Measurements from ENCODE around the gene TPRA1.
A peak's percentile ranks its signal among the peaks of the same experiment; 100 is the strongest.

Gene TPRA1

DNA sequence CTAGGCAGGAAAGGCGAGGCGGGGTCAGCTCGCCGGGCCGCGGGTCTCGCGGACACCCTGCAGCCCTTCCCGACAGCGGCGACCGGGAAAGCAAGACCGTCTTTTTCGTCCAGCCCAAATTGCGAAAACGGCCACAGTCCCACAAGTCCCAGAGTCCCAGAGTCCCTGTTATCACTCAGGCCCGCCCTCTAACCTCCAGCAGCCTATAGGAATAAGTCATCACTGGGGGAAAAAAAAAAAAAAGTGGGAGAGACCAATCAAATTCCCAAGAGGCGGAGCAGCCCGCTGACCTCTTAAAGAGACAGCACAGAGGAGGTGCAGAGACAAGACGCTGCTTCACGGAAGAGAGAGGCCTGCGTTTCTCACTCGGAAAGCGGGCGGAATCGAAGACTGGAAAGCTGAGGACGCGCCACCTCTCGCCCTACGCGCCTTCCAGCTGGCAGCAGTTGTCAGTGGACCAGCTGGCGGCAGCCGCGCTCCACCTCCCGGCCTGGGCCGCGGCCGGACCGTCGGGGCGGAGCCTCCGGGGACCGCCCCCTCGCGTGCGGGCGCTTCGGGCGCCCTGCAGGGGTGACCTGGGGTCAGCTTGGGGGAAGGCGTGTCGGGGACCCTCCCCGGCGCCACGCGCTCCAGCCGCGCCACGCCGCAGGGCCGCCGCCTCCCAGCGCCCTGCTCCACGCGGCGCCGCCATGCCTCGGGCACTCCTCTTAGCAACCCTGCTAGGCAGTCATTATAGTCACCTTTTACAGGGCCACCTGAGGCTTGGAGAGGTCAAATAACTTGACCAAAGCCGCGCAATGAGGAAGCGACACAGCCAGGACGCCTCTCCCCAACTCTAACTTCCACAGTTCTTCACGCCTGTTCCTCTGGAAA, at the start of gene TPRA1:
Gene TPRA1 (minus strand): TSS at position 141 of the 873 bp plus-strand sequence. CDS start 10,587 bp downstream, outside the sequence.
- peak; percentile 97 for DNase-seq

DNA sequence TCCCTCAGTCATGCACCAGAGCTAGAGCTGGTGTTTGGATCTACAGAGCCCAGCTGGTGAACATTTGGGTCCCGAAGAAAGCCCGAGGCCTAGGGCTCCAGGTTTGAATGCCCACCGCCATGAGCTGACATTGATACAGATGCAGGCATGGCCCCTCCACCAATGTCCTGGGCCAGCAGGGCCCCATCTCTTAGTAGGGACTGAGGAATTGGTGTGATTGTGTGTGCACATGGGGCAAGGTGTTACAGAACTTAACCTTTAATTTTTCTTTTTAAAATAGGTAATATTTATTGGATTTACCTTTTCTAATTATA, 49.5 kb upstream of the TPRA1 start:
- no peak for DNase-seq

DNA sequence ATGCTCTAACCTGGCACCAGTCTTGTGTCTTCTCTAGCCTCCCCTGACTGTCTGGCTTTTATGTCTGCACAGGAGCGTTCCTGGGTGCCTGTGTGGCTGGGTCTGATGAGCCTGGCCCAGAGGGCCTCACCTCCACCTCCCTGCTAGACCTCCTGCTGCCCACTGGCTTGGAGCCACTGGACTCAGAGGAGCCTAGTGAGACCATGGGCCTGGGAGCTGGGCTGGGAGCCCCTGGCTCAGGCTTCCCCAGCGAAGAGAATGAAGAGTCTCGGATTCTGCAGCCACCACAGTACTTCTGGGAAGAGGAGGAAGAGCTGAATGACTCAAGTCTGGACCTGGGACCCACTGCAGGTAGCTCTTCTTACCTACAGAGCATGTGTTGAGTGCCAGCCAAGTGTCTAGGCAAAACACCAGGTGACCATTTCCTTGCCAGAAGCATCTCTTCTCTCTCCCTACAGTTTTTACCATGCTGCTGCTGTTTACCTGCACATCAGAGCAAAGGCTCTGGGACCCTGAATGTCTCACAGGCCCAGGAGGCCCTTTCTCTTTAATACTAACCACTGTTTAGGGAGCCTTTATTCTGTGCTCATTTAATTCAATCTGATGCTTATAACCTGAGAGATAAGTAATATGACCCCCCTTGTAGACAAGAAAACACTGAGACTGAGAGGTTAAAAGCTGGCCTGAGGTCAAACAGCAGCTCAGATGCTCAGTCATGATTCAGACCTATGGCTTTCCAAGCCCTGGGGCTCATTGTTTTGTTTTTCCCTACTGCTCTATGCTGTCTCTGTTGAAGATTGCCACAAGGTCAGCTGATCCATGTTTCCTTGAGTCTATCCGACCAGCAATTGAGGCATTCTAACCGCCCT, 48.9 kb upstream of the TPRA1 start:
- no peak for DNase-seq

GRCh38 chr3:127637971-127638370, 47.4 kb upstream of the TPRA1 start:
- no peak for DNase-seq

DNA sequence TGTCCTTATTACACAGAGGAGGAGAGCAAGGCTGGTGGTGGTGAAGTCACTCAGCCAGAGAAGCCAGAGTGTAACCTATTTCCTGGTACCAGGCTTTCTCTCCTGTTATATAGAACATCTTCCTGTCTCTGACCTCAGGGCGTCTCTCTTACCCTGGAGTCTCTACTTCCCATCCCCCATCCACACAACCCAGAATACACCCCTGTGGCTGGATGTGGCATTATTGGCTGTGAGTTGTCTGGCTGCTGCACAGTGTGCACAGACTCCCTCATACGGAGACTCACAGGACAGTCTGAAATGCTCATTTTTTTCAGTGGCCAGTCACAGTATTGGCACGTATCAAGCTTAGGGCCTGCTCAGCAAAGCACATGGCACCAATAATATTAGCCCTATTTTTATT, 47.0 kb upstream of the TPRA1 start:
- DNase-seq, result no peak

DNA sequence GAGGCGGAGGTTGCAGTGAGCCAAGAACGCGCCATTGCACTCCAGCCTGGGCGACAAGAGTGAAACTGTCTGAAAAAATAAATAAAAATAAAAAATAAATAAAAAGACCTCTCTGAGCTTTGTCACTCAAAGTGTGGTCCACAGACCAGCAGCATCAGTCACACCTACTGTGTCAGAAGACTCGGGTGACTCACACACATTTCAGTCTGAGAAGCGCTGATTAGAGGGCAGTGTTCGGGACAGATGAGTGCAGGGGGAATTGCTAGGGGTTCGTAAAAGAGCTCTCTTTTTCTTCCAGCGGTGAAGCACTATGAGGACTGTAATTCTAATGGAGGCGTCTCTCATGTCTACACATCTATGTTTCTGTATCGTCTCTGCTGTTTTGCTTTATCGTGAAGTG, 44.1 kb upstream of the TPRA1 start:
- DNase-seq, result no peak

GRCh38 chr3:127632035-127632820, 41.7 kb upstream of the TPRA1 start:
- no peak for DNase-seq

DNA sequence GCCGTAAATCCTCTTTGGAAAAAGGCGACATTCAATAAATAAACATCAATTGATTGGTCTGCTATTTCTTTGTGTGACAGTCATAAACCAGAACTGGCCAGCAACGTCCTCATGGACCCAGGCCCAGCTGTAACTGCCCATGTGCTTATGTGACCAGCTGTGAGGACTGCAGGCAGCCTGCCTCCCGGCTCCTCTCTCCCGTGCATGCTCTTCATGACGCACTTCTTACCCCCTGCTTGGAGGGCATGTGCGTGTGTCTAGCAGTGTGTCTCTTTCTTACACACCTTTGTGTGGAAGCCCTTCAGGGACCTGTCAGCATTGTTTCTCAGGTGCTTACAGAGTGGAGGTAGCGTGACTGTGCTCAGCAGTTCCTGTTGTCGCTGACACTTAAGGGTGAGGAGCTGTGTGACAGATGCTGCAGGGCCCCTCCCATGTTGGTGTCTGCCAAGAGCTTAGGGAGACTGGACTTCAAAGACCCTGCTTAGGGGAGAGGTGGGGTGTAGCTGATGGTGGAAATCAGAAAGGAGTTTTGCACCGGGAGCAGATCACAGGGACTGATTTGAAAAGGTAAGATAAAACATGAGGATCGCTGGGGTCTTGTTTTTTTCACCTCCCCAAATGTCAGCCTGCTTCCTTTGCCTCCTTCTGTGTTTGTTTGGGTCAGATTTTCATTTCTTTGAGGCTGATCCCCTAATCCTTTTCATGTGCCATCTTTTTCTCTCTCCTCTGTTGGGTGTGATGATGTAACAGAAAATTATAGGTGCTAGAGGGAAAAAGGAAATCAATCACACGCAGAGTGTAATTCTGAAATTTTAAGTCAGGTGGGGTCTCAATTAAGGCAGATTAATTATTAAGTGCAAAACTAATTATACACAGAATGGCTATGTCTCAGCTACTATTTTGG, 40.5 kb upstream of the TPRA1 start:
- no peak for DNase-seq

DNA sequence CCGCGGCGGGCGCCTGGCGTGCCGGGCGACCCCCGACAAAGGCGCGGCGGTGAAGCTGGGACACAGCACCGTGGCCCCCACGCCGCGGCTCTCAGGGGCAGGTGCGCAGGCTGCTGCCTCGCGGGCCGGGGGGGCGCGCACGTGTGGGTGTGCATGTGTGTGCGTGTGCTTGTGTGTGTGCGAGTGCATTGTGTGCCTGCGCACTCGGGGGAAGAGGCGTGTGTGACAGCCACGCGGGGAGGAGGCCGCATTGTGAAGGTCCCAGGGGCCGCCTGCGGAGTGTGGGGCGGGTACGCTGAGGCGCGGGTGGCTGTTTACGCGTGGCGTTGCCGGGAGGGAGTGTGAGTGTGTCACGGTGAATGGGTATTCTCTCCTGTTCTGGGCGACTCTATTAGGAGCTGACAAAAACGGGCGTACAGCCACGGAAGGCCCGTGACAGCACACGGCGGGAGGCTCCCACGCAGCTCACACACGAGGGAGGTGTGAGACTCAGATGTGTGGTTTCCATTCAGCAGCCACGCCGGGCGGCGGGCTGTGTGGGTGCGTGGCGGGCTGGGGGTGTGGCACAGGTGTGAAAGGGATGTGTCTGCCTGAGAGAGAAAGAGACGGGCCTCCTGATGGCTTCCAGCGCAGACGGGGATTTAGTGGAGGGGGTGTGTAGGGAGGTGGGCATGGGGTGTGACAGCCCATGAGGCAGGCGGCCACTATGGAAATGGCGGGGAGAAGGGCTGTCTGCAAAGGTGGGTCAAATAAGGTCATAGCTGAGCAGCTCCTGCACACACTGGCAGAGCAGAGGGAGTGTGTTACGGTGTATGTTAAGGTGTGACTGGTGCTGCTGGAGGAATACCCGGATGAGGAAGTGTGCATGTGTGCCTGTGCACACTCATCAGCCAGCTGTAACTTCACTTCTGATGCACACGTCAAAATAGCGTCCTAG, 39.2 kb upstream of the TPRA1 start:
- DNase-seq, result no peak

GRCh38 chr3:127628788-127629466, 38.4 kb upstream of the TPRA1 start, which contains the start of gene PODXL2:
Gene PODXL2, plus strand, starts transcription at chr3:127629185. Its CDS starts 35 bp downstream, at chr3:127629220.
- DNase-seq, result peak; percentile 45

DNA sequence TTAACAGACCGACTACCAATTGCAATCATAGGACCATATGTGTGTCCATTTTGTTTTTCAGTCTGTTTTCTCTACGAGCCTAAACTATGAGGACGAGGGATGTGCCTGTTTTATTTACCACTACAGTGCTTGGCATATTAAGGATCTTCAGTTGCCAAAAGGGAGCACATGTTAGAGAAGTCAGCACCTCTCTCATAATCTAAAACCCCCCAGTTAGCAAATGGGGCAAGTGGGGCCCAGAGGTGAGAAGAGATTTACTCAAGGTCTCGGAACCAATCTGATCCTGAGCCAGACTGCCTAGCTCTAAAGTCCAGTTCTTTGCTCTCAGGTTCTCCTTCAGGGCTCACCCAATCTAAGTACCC, 37.9 kb upstream of the TPRA1 start:
- no peak for DNase-seq

- no peak for DNase-seq
These were observed 35.3 kb upstream of the TPRA1 start for GRCh38 chr3:127625821-127626220.

GRCh38 chr3:127624063-127624462, 33.5 kb upstream of the TPRA1 start:
- no peak for DNase-seq

DNA sequence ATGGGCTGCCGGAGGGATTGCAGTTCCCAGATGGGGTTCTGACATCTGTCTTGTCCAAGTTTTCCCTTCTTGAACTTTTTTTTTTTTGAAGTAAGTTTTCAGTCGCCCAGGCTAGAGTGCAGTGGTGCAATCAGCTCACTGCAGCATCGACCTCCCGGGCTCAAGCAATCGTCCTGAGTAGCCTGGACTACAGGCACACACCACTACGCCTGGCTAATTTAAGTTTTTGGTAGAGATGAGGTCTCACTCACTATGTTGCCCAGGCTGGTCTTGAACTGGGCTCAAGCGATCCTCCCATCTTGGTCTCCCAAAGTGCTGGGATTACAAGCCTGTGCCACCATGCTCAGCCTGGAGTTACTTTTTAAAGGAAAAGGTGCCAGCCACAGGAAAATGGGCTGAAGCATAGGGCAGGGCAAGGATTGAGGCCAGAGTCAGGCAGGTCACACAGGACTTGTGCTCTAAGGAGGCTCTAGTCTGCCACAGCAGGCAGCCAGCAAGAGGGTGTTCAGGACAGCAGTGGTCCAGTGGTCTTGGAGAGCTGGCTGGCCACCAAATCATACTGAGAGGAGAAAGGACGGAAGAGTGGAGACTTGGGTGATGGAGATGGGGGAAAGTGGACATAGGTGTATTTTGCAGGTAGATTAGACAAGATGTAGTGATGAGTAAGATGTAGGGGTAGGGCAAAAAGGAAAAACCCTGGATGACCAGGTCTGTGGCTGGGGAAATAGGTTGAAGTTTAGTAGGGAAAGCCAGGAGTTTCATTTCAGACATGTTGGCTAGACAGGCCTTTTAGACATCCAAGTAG, 32.4 kb upstream of the TPRA1 start:
- no peak for DNase-seq

GRCh38 chr3:127622031-127622430, 31.5 kb upstream of the TPRA1 start:
- DNase-seq, result no peak

- no peak for DNase-seq
These were observed 30.3 kb upstream of the TPRA1 start for GRCh38 chr3:127620637-127621375.

GRCh38 chr3:127618891-127619290, 28.4 kb upstream of the TPRA1 start:
- DNase-seq, result no peak

- DNase-seq, result no peak
These were observed 26.5 kb upstream of the TPRA1 start for GRCh38 chr3:127616836-127617605.

All from suppressor macrophage treated with lipopolysaccharide for 4 hours (primary cell).